ENCODE data around the gene PTPRG.

Gene PTPRG

DNA sequence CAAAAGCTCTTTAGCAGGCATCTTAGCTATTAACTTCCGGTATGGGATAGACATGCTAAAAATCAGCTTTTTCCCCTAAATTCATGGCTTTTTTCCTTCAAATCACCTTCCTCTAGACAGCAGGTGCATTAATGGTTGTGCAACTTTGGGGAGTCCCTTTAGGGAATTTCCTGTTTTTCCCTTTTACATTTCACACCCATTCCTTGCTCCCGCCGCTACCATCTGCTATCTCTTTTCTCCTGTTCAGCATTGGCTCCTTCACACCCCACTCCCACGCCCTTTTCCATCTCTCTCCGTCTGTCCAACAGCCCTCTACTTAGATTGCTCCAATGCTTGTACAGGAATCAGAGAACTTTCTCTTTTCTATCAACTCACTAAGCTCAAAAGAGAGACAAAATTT lies 768.6 kb downstream of the PTPRG start:
- DNase-seq (ENCODE audit: low spot score) (no peak), ATAC-seq (ENCODE audit: low read depth) (no peak)
- peaks cover 16% of the 10 kb centered on the region for H3K36me3 ChIP-seq (ENCODE audit: low read depth)
- H3K27ac ChIP-seq (ENCODE audit: poor library complexity, severe bottlenecking): no peak overlapping the region
- H3K9me3 ChIP-seq (ENCODE audit: severe bottlenecking): no peaks in the 10 kb centered on the region
- TF ChIP-seq, protein P1, sequence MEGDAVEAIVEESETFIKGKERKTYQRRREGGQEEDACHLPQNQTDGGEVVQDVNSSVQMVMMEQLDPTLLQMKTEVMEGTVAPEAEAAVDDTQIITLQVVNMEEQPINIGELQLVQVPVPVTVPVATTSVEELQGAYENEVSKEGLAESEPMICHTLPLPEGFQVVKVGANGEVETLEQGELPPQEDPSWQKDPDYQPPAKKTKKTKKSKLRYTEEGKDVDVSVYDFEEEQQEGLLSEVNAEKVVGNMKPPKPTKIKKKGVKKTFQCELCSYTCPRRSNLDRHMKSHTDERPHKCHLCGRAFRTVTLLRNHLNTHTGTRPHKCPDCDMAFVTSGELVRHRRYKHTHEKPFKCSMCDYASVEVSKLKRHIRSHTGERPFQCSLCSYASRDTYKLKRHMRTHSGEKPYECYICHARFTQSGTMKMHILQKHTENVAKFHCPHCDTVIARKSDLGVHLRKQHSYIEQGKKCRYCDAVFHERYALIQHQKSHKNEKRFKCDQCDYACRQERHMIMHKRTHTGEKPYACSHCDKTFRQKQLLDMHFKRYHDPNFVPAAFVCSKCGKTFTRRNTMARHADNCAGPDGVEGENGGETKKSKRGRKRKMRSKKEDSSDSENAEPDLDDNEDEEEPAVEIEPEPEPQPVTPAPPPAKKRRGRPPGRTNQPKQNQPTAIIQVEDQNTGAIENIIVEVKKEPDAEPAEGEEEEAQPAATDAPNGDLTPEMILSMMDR (IDR thresholded peaks at IDR 0.05; ENCODE audit: poor library complexity, severe bottlenecking): no peak
- H3K27me3 ChIP-seq (ENCODE audit: insufficient read depth, poor library complexity, severe bottlenecking): no peaks in the 10 kb centered on the region
- H3K4me3 ChIP-seq (ENCODE audit: severe bottlenecking): no peak overlapping the region
- H3K4me1 ChIP-seq (ENCODE audit: insufficient read depth, poor library complexity, severe bottlenecking): no peaks in the 10 kb centered on the region

DNA sequence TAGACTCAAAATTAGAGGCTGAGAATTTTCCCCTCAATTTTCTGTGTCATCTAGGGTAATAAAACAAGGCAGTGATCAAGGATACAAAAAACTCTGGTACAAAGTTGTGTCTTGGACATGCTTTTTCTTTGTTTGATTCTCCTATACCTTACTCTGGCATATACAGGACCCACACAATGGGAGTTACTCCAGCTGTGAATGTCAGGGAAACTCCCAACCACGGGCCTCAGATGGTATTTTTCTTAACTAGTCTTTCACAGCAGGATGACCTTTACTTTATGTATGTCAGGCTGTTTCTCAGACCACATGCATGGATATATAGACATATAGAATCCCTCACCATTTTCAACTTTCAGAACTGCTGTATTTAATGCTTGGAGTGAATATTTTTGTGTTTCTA lies 770.6 kb downstream of the PTPRG start:
- Histone ChIP-seq H3K27ac (ENCODE audit: poor library complexity, severe bottlenecking) (no peak overlapping the region), H3K4me3 (ENCODE audit: severe bottlenecking) (no peak overlapping the region), H3K27me3 (ENCODE audit: insufficient read depth, poor library complexity, severe bottlenecking) (no peaks in the 10 kb centered on the region), H3K4me1 (ENCODE audit: insufficient read depth, poor library complexity, severe bottlenecking) (no peaks in the 10 kb centered on the region), H3K9me3 (ENCODE audit: severe bottlenecking) (no peaks in the 10 kb centered on the region), H3K36me3 (ENCODE audit: low read depth) (peaks cover 10% of the 10 kb centered on the region; the same call in 1 of the 2 replicates)
- DNase-seq (ENCODE audit: low spot score) (no peak), ATAC-seq (ENCODE audit: low read depth) (no peak)
- TF ChIP-seq, protein P1 (IDR thresholded peaks at IDR 0.05; ENCODE audit: poor library complexity, severe bottlenecking): no peak

DNA sequence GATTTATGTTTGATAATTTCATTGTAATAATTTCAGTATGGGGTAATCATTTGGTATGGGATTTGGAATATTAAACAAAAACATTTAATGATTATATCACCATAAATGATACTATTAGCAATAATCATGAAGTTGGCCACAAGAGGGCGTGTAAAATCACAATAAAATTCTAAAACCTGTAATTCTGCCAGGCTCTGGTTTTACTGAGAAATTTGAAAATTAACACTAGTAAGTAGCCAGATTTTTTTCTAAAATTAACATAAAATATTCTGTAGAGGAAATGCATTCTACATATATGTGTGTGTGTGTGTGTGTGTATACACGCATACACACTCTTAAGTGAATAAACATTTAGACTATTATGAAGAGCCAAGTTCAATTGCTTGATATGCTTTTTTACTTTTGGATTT lies 771.5 kb downstream of the PTPRG start:
- Histone ChIP-seq H3K9me3 (ENCODE audit: severe bottlenecking) (no peaks in the 10 kb centered on the region), H3K36me3 (ENCODE audit: low read depth) (peaks cover 10% of the 10 kb centered on the region; the same call in 1 of the 2 replicates), H3K4me3 (ENCODE audit: severe bottlenecking) (no peak overlapping the region), H3K27me3 (ENCODE audit: insufficient read depth, poor library complexity, severe bottlenecking) (no peaks in the 10 kb centered on the region), H3K4me1 (ENCODE audit: insufficient read depth, poor library complexity, severe bottlenecking) (no peaks in the 10 kb centered on the region), H3K27ac (ENCODE audit: poor library complexity, severe bottlenecking) (no peak overlapping the region)
- DNase-seq (ENCODE audit: low spot score) (no peak), ATAC-seq (ENCODE audit: low read depth) (no peak)
- TF ChIP-seq, protein P1 (IDR thresholded peaks at IDR 0.05; ENCODE audit: poor library complexity, severe bottlenecking): peak; percentile 86

DNA sequence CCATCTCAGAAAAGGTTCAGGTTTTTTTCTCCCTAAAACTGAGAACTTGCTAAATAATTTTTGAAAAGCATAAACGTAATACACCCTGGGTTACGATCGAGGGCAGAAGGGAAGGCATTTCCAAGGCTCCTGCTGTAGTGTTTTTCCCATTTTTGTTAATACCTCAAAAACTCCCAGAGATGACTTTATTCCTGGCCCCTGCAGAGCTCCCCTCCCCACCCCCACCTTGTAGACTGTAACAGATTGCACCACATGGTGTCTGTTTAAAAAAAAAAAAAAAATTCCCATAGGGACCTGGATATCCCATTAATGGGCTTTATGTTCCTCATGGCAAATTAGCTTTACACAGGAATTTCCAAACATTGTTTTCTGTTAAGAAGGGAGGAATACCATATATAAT lies 773.8 kb downstream of the PTPRG start:
- ATAC-seq (ENCODE audit: low read depth): no peak
- no peaks in the 10 kb centered on the region for H3K27me3 ChIP-seq (ENCODE audit: insufficient read depth, poor library complexity, severe bottlenecking)
- TF ChIP-seq, protein P1 (IDR thresholded peaks at IDR 0.05; ENCODE audit: poor library complexity, severe bottlenecking): no peak

DNA sequence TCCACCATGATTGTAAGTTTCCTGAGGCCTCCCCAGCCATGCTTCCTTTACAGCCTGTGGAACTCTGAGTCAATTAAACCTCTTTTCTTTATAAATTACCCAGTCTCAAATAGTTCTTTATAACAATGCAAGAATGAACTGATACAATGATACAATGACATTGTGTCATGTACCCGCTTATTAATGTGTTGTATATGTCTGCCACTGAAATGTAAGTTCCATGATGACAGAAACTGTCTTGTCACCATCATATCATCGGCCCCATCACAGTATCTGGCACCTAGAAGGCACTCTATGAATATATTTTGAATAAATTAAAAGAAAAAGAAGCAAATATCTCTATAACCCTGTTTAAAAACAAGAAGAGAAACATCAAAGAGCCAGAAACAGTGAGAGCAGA lies 782.4 kb downstream of the PTPRG start:
- Histone ChIP-seq H3K27me3 (ENCODE audit: insufficient read depth, poor library complexity, severe bottlenecking) (no peaks in the 10 kb centered on the region), H3K27ac (ENCODE audit: poor library complexity, severe bottlenecking) (no peak overlapping the region), H3K36me3 (ENCODE audit: low read depth) (no peaks in the 10 kb centered on the region), H3K4me1 (ENCODE audit: insufficient read depth, poor library complexity, severe bottlenecking) (no peaks in the 10 kb centered on the region), H3K9me3 (ENCODE audit: severe bottlenecking) (no peaks in the 10 kb centered on the region), H3K4me3 (ENCODE audit: severe bottlenecking) (no peak overlapping the region)
- DNase-seq (ENCODE audit: low spot score) (no peak), ATAC-seq (ENCODE audit: low read depth) (no peak)
- TF ChIP-seq, protein P1 (IDR thresholded peaks at IDR 0.05; ENCODE audit: poor library complexity, severe bottlenecking): no peak

More for the DNA sequence above, 773.8 kb downstream of the PTPRG start:
- Histone ChIP-seq H3K4me1 (ENCODE audit: insufficient read depth, poor library complexity, severe bottlenecking) (no peaks in the 10 kb centered on the region), H3K4me3 (ENCODE audit: severe bottlenecking) (no peak overlapping the region), H3K9me3 (ENCODE audit: severe bottlenecking) (no peaks in the 10 kb centered on the region), H3K36me3 (ENCODE audit: low read depth) (peaks cover 10% of the 10 kb centered on the region; the same call in 1 of the 2 replicates), H3K27ac (ENCODE audit: poor library complexity, severe bottlenecking) (no peak overlapping the region)
- no peak for DNase-seq (ENCODE audit: low spot score)

Data from RWPE2 (cell line).